Activated CD4-positive, alpha-beta T cell treated with anti-CD3 and anti-CD28 coated beads for 4 hours (primary cell): ENCODE results near the gene MED13L.
"Not testable (repeated sequence)": the region's sequence is repeated elsewhere in the genome, so short reads cannot be mapped to it uniquely, and the experiment has no call there.

Experiments used
- DNase-seq, 2 donors: peaks; one replicate each; pipeline ENCODE4 v3.0.0-alpha.2; 2020

Gene MED13L

DNA sequence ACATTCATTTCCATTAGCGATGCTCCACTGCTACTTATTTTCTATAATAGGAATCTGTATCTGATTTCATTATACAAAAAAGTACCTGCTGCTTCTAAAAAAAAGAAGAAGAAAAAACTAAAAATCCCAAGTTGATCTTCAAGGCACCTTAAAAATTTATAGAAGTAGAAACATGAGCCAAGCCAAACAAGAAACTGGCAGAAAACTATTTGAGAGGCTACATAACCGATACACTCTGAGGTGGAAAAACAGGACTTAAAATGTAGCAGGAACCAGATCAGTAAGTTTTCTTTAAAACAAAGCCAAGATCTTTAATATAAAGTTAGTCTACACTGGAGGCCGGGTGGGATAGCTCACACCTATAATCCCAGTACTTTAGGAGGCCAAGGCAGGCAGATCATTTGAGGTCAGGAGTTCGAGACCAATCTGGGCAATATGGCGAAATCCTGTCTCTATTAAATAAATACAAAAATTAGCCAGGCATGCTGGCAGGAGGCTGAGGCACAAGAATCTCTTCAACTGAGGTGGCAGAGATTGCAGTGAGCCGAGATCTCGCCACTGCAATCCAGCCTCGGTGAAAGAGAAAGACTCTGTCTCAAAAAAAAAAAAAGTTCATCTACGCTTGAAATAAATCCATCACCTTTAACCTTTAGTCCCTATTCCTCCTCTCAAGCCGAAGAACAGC, 278.6 kb downstream of the MED13L start:
- no peak for DNase-seq

DNA sequence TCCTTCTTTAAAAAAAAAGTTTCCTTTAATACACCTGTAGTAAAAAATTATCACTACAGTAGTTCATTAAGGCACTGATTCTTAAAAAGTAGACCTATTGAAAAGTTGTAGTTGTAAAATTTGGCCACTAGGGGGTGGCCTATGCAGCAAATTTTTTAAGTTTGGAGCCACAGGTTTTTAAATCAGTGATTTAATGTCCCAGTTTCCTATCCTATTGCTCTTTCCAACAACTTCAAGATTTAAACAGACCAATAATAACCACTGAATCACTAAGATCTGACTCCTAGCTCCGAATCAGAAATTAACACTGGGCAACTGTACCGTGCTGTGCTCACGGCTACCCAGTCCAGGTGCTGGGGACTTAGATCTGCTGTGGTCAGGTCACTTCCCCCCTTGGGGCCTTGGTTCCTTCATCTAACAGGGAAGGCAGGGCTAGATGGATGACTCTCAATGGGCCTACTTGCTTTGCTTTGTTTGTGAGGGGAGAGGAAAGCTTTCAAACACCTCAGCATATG, 279.3 kb downstream of the MED13L start:
- DNase-seq, result peak in 1 of 2 donors; percentile 20

DNA sequence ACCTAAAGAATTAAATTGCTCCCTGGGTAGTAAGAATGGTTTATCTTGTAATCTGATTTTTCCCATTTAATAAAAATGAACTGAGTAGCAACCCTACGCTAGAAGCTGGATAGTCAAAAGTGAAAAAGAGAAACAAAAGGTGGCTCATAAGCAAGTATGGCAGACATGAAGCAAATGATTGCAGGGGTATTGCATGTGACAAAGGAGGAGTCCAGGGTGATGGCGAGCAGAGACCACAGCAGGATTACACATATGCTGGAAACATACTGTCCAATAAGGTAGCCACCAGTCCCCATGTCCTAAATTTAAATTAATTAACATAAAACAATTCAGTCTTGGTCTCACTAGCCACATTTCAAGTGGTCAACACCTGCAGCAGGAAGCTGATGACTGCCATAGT, 283.8 kb downstream of the MED13L start:
- no peak for DNase-seq

DNA sequence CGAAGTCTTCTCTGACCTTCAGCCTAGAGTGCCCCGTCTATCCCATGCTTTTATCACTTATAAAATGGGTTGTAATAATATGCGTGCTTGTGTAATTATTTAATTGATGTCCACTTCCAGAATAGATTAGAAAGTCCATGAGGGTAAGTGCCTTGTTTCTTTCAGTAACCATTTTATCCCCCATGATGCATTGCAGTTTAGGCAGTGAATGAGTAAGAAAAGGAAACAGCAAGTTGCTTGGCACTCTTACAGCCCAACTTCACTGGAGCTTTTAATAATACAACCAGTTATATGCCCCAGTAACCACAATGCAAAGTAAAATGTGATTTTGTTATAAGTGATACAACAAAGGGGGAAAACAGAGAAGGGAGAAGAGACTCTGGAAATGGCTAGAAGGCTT, 287.3 kb downstream of the MED13L start:
- DNase-seq, result no peak

- DNase-seq, result no peak
Measured at GRCh38 chr12:115988625-115989563, 288.6 kb downstream of the MED13L start.

GRCh38 chr12:115988212-115988611, 289.3 kb downstream of the MED13L start:
- DNase-seq, result no peak

DNA sequence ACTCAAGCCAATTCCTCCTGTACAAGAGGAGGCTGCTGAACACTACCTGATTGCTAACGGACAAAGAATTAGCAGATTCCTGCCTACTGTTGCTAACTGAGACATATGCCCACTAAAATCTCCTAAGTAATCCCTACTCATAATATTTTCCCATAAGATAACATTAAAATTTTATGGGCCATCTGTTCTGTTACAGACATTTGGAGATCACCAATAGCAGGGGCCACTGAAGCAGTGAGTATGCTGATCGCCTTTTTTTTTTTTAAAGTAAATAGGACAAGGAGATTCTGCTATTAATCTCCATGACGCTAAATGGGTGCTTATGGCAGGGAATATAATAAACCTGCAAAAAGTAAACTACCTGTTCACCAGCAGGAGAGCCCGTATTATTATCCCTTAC, 292.9 kb downstream of the MED13L start:
- DNase-seq, result no peak

DNA sequence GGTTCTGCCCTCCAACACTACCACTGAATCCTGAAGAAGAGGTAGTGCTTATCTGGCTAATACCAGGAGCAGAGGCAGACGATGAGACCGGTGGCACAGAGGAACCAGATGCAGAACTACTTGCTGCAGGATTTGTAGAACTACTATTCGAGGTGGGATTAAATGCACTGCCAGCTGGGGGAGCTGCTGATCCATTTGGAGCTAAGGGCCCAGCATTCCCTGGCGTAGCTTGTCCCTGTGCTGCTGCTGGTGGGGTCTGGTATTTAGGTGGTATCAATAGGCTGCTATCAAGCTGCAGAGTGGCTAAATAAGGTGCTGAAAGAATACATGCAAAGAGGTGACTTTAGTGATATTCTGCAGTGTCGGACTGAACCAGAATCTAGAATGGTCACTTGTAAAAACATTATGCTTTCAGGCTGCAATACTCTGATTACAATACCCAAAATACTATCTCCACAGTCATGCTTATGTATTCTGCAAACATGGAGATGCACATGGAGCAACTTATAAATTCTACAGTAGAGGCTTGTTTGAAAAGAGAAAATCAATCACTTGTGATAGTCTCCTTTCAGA, 294.2 kb downstream of the MED13L start:
- DNase-seq, result no peak

DNA sequence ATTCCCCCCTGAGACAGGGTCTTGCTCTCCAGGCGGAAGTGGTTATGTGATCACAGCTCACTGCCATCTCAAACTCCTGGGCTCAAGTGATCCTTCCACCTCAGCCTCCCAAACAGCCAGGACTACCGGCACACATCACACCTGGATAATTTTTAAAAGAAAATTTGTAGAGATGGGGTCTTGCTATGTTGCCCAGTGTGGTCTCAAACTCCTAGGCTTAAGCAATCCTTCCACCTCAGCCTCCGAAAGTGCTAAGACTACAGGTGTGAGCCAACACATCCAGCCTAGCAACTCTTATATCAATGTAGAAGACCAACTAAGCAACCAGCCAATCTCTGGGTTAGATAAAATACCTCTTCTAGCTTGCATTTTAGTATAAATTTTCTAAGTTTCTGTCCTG, 297.2 kb downstream of the MED13L start:
- no peak for DNase-seq

DNA sequence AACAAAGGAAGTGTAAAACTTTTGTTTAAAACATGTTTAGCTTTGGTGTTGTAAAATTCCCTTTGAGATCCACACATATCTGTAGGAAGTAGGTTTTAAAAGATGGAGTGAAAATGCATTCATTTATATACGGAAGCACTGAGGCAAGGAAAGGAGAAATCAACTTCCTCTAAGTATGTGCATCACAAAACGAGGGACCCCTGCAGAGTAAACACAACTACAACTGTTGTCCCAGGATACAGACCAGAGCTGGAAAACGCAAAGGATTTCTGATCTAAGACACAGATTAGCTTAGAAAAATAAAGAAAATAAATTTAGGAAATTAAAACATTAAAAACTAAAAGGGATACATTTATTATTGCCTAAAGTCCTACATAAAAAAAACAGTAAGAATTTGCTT, 297.6 kb downstream of the MED13L start:
- DNase-seq, result no peak

DNA sequence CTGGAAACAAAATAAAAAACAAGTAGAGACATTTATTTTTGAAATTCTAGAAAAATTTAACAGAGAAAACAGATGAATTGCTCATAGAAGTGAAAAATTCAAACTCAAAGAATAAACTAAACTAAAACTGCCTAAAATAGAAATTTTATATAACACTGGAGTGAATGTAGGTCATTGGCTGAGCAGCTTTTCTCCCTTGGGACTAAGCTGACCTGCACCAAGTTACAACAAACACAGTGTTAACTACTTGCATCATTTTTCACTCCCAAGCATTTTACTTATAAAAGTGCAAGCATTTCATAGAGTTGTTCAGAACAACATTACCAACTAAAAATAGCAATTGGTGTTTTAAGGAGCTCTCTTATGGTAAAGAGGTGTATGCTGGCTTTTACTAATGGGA, 298.1 kb downstream of the MED13L start:
- DNase-seq, result no peak

DNA sequence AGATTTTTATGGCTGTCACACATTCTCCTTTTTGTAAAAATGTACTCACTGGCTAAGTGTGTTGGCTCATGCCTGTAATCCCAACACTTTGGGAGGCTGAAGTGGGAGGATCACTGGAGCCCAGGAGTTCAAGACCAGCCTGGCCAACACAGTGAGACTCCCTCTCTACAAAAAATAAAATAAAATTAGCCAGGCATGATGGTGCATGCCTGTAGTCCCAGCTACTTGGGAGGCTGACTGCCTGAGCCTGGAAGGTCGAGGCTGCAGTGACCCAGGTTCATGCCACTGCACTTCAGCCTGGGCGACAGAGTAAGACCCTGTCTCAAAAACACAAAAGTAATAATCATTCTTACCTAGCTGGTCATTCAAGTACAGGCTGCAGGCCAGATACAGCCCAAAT, 300.7 kb downstream of the MED13L start:
- not testable (repeated sequence) for DNase-seq

DNA sequence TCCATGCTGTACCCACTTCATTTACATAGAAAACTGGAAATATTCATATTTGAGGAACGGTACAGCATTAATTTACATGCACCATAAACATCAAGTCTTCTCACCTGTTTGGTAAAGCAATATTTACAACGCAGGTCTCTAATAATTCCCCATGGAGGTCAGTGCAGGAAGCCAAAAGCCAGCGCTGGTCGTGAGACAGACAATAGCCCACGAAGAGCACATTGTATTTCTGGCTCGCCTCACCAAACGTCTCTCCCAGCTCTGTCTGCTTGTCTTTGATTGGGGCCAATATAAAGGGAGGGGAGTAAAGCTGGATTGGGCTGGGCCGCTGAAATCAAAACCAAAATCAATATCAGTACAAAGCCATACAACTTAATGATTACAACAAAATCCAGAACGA, 302.1 kb downstream of the MED13L start:
- no peak for DNase-seq

DNA sequence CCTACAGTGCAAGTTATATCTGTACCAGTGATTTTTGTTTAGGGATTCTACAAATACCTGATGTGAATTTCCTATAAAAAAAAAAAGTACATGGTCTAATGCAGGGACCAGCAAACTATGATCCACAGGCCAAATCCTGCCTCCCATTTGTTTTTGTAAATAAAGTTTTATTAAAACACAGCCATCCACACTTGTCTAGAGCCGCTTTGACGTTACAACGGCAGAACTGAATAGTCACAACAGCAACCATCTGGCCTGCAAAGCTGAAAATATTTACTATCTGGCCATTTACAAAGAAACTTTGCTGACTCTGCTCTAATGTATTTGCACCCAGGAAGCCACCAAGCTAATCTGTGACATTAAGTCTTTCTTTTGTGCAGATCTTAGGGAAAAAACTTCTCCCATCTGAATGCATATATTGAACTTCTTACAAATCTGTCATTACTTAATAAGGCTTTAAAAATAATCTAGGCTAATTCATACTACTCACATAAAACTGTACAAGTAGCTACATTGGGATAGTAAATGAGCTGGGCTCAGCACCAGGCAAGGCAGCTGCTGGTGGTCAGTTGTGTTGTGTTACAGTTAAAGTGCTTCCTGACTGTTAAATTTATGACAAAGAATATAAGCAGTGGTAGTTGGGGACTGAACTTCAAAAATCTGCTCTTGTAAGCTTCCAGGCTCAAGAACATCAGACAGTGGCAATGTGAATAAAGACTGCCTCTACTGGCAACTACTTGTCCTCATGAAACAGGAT, 303.3 kb downstream of the MED13L start:
- DNase-seq, result no peak

DNA sequence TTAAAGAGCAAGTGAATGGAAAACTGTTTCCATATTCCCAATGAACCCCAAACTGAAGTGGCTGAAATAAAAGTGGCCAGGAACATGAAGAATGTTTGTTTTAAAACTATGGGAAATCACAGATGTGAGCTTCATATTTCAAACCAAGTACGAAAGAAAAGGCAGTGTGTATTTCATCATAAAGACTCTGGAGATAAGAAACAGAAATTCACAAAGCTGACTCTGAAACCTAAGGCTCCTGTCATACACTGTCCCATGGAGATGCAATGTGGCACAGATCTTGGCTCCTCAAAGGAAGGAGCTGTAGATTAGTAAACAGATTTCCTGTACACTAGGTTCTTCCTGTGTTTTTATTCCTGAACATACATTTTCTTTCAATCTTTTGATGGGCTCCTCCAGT, 304.4 kb downstream of the MED13L start:
- no peak for DNase-seq

- DNase-seq, result no peak
Measured at GRCh38 chr12:115972241-115972640, 305.3 kb downstream of the MED13L start.

- no peak for DNase-seq
Measured at GRCh38 chr12:115968211-115968610, 309.3 kb downstream of the MED13L start.

DNA sequence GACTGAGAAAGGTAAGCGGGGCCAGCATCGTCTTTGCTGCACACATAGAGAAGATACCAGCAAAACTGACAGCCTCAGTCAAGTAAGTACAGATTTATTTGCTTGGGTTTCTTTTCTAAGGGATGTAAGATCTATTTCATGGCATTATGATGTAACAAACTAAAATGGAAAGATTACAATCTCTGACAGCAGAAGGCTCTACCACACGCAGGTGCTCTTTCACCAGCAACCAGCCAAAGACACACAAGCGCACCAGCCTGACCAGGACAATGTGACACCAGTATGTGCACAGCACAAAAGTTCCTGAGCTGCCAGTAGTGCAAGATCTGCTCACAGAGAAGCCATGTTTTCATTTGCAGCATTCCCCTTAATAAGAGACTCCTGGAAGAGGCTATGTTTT, 311.1 kb downstream of the MED13L start:
- no peak for DNase-seq

GRCh38 chr12:115964626-115965025, 312.9 kb downstream of the MED13L start:
- no peak for DNase-seq

- DNase-seq, result no peak
Measured at GRCh38 chr12:115964214-115964613, 313.3 kb downstream of the MED13L start.

DNA sequence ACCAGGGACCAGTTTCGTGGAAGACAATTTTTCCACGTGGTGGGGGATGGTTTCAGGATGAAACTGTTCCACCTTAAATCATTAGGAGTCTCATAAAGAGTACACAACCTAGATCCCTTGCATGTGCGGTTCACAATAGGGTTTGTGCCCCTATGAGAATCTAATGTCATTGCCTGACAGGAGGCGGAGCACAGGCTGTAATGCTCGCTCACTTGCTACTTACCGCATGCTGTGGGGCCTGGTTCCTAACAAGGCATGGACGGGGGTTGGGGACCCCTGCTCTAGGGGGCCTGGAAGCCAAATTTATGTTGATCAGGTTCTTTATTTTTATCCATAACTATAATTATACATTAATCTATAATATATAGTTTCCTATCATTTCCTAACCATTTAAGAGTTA, 315.3 kb downstream of the MED13L start:
- DNase-seq, result no peak

- no peak for DNase-seq
Measured at GRCh38 chr12:115960868-115961802, 316.4 kb downstream of the MED13L start.
